Measurements from ENCODE around the gene TNP1.

The TNP1 gene

GRCh38 chr2:216865658-216866057 is 5.8 kb upstream of the TNP1 start:
- FAIRE-seq (no peak), DNase-seq (ENCODE audit: insufficient read length, low spot score) (no peak)
- TF ChIP-seq POU2F2 (IDR thresholded peaks at IDR 0.05; ENCODE audit: low read depth, low read length) (no peak), POLR2AphosphoS5 (IDR thresholded peaks at IDR 0.05; ENCODE audit: low read depth, low read length) (no peak), POLR2A (IDR thresholded peaks at IDR 0.05; ENCODE audit: low read depth, low read length) (no peak), TAF1 (IDR thresholded peaks at IDR 0.05; ENCODE audit: low read depth, low read length) (no peak), SPI1 (IDR thresholded peaks at IDR 0.05; ENCODE audit: low read depth, low read length) (no peak), PAX5 (IDR thresholded peaks at IDR 0.05; ENCODE audit: insufficient read depth, low read length, severe bottlenecking) (no peak)

- FAIRE-seq: no peak
- no peak for DNase-seq (ENCODE audit: insufficient read length, low spot score)
- TF ChIP-seq POLR2A (IDR thresholded peaks at IDR 0.05; ENCODE audit: low read depth, low read length) (no peak), SPI1 (IDR thresholded peaks at IDR 0.05; ENCODE audit: low read depth, low read length) (no peak), POU2F2 (IDR thresholded peaks at IDR 0.05; ENCODE audit: low read depth, low read length) (no peak), PAX5 (IDR thresholded peaks at IDR 0.05; ENCODE audit: insufficient read depth, low read length, severe bottlenecking) (no peak), POLR2AphosphoS5 (IDR thresholded peaks at IDR 0.05; ENCODE audit: low read depth, low read length) (no peak), TAF1 (IDR thresholded peaks at IDR 0.05; ENCODE audit: low read depth, low read length) (no peak)
Measured at GRCh38 chr2:216863946-216864345, 4.1 kb upstream of the TNP1 start.

- no peak for TF ChIP-seq PAX5 (IDR thresholded peaks at IDR 0.05; ENCODE audit: insufficient read depth, low read length, severe bottlenecking)
- TF ChIP-seq POU2F2 (IDR thresholded peaks at IDR 0.05; ENCODE audit: low read depth, low read length): no peak
- no peak for TF ChIP-seq POLR2A (IDR thresholded peaks at IDR 0.05; ENCODE audit: low read depth, low read length)
- no peak for TF ChIP-seq POLR2AphosphoS5 (IDR thresholded peaks at IDR 0.05; ENCODE audit: low read depth, low read length)
- TF ChIP-seq TAF1 (IDR thresholded peaks at IDR 0.05; ENCODE audit: low read depth, low read length): no peak
- no peak for TF ChIP-seq SPI1 (IDR thresholded peaks at IDR 0.05; ENCODE audit: low read depth, low read length)
- no peak for DNase-seq (ENCODE audit: insufficient read length, low spot score)
- FAIRE-seq: no peak
Measured at GRCh38 chr2:216862628-216863398, 2.9 kb upstream of the TNP1 start.

- FAIRE-seq (no peak), DNase-seq (ENCODE audit: insufficient read length, low spot score) (no peak)
- no peak for TF ChIP-seq POLR2AphosphoS5 (IDR thresholded peaks at IDR 0.05; ENCODE audit: low read depth, low read length)
- TF ChIP-seq PAX5 (IDR thresholded peaks at IDR 0.05; ENCODE audit: insufficient read depth, low read length, severe bottlenecking): no peak
- no peak for TF ChIP-seq TAF1 (IDR thresholded peaks at IDR 0.05; ENCODE audit: low read depth, low read length)
- no peak for TF ChIP-seq SPI1 (IDR thresholded peaks at IDR 0.05; ENCODE audit: low read depth, low read length)
- no peak for TF ChIP-seq POLR2A (IDR thresholded peaks at IDR 0.05; ENCODE audit: low read depth, low read length)
- no peak for TF ChIP-seq POU2F2 (IDR thresholded peaks at IDR 0.05; ENCODE audit: low read depth, low read length)
Measured at GRCh38 chr2:216860426-216861137, 718 bp upstream of the TNP1 start.

GRCh38 chr2:216858312-216858711 is 1.6 kb downstream of the TNP1 start:
- no peak for FAIRE-seq
- DNase-seq (ENCODE audit: insufficient read length, low spot score): no peak
- TF ChIP-seq POLR2A (IDR thresholded peaks at IDR 0.05; ENCODE audit: low read depth, low read length) (no peak), POLR2AphosphoS5 (IDR thresholded peaks at IDR 0.05; ENCODE audit: low read depth, low read length) (no peak), POU2F2 (IDR thresholded peaks at IDR 0.05; ENCODE audit: low read depth, low read length) (no peak), TAF1 (IDR thresholded peaks at IDR 0.05; ENCODE audit: low read depth, low read length) (no peak), PAX5 (IDR thresholded peaks at IDR 0.05; ENCODE audit: insufficient read depth, low read length, severe bottlenecking) (no peak), SPI1 (IDR thresholded peaks at IDR 0.05; ENCODE audit: low read depth, low read length) (no peak)

GRCh38 chr2:216857131-216857550 is 2.7 kb downstream of the TNP1 start:
- FAIRE-seq (no peak), DNase-seq (ENCODE audit: insufficient read length, low spot score) (no peak)
- TF ChIP-seq SPI1 (IDR thresholded peaks at IDR 0.05; ENCODE audit: low read depth, low read length) (no peak), POLR2A (IDR thresholded peaks at IDR 0.05; ENCODE audit: low read depth, low read length) (no peak), POU2F2 (IDR thresholded peaks at IDR 0.05; ENCODE audit: low read depth, low read length) (no peak), PAX5 (IDR thresholded peaks at IDR 0.05; ENCODE audit: insufficient read depth, low read length, severe bottlenecking) (no peak)

GRCh38 chr2:216856406-216857065 is 3.3 kb downstream of the TNP1 start:
- DNase-seq (ENCODE audit: insufficient read length, low spot score) (no peak), FAIRE-seq (no peak)

GRCh38 chr2:216855605-216856004 is 4.3 kb downstream of the TNP1 start:
- FAIRE-seq (no peak), DNase-seq (ENCODE audit: insufficient read length, low spot score) (no peak)
- TF ChIP-seq POLR2A (IDR thresholded peaks at IDR 0.05; ENCODE audit: low read depth, low read length): no peak

More at GRCh38 chr2:216856406-216857065, 3.3 kb downstream of the TNP1 start:
- no peak for TF ChIP-seq SPI1 (IDR thresholded peaks at IDR 0.05; ENCODE audit: low read depth, low read length)
- no peak for TF ChIP-seq TAF1 (IDR thresholded peaks at IDR 0.05; ENCODE audit: low read depth, low read length)
- no peak for TF ChIP-seq PAX5 (IDR thresholded peaks at IDR 0.05; ENCODE audit: insufficient read depth, low read length, severe bottlenecking)
- TF ChIP-seq POLR2A (IDR thresholded peaks at IDR 0.05; ENCODE audit: low read depth, low read length): no peak
- no peak for TF ChIP-seq POLR2AphosphoS5 (IDR thresholded peaks at IDR 0.05; ENCODE audit: low read depth, low read length)
- TF ChIP-seq POU2F2 (IDR thresholded peaks at IDR 0.05; ENCODE audit: low read depth, low read length): no peak

- TF ChIP-seq POLR2A (IDR thresholded peaks at IDR 0.05; ENCODE audit: low read depth, low read length) (no peak), SPI1 (IDR thresholded peaks at IDR 0.05; ENCODE audit: low read depth, low read length) (no peak), POLR2AphosphoS5 (IDR thresholded peaks at IDR 0.05; ENCODE audit: low read depth, low read length) (no peak), TAF1 (IDR thresholded peaks at IDR 0.05; ENCODE audit: low read depth, low read length) (no peak), POU2F2 (IDR thresholded peaks at IDR 0.05; ENCODE audit: low read depth, low read length) (no peak), PAX5 (IDR thresholded peaks at IDR 0.05; ENCODE audit: insufficient read depth, low read length, severe bottlenecking) (no peak)
- DNase-seq (ENCODE audit: insufficient read length, low spot score) (no peak), FAIRE-seq (no peak)
Measured at GRCh38 chr2:216855079-216855478, 4.8 kb downstream of the TNP1 start.
